AML-193 (cell line): ENCODE measurements around the gene LRCOL1.

Experiments used
- DNase-seq, 2 experiments: peaks; one replicate each; lab custom pipeline; 2025; lab: John Stamatoyannopoulos, UW

The LRCOL1 gene

DNA sequence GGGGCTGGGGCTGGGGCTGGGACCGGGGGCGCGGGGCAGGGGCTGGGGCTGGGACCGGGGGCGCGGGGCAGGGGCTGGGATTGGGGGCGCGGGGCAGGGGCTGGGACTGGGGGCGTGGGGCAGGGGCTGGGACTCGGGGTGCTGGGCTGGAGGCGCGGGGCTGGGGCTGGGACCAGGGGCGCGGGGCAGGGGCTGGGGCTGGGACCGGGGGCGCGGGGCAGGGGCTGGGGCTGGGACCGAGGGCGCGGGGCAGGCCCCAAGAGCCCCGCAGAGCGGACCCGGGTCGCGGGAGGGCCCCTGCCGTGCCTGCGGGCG is 8.6 kb upstream of the LRCOL1 start:
- no peak for DNase-seq

DNA sequence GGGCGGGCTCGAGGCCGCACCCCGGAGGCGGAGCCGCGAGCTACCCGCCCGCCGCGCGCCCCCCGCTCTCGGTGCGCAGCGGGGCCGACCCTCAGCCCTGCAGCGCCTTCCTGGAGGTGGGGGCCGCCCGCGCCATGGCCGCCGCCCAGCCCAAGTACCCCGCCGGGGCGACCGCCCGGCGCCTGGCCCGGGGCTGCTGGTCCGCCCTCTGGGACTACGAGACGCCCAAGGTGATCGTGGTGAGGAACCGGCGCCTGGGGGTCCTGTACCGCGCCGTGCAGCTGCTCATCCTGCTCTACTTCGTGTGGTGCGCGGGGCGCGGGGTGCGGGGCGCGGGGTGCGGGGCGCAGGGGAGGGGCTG is 8.3 kb upstream of the LRCOL1 start, which contains the start of gene P2RX2:
TSS of gene P2RX2 (plus strand) at position 94 of the 361 bp plus-strand sequence. CDS start at position 135, 41 bp downstream.
- DNase-seq = no peak

DNA sequence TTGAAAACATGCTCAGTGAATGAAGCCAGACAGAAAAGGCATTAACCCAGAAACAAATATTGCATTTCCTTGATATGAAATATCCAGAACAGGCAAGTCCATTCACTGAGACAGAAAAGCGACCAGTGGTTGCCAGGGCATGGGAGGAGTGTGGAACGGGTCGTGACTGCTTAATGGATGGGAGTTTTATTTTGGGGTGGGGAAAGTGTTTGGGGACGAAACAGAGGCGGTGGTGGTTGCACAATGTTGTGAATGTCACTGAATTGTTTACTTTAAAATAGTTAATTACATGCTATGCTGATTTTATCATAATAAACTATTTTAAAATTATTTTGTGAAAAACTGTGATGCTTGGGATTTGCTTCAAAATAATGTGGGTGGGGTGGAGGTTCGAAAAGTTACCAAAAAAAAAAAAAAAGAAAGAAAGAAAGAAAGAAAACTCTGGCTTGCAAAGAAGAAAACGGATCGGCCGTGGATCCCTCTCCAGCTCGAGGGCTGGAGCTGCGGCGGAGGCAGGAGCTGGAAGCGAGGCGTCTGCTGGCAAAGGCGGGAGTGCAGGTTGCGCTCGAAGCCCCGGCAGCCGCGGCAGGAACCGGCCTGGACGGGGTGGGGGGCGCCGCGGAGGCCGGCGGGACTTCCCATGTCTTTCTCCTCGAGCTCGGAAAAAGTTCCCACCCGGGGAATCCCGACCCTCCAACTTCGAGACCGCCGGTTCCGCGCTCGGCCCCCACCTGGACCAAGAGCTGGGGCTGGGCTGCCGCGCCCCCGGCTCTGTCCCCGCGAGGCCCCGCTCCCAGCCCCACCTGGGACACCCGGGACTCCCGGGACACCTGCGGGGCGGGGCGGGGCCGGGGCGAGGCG is 7.7 kb upstream of the LRCOL1 start:
- no peak for DNase-seq

DNA sequence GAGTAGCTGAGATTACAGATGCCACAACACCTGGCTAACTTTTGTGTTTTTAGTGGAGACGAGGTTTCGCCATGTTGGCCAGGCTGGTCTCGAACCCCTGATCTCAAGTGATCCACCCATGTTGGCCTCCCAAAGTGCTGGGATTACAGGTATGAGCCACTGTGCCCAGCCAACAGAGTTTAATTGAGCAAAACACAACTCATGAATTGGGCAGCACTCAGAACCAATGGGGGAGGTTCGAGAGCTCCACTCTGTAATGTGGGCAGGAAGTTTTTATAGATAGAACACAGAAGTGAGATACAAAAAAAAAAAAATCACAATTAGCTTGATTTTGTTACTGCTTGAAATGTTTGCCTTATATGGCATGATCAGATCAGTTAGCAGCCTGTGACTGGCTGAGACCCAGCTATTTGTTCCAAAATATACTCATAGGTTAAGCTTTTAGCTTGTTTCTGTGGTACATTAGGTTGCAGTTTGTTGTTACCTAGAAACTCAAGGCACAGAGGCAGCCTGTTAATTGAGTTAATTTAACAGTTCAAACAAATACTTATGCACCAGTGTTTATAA is 6.8 kb upstream of the LRCOL1 start:
- no peak for DNase-seq

DNA sequence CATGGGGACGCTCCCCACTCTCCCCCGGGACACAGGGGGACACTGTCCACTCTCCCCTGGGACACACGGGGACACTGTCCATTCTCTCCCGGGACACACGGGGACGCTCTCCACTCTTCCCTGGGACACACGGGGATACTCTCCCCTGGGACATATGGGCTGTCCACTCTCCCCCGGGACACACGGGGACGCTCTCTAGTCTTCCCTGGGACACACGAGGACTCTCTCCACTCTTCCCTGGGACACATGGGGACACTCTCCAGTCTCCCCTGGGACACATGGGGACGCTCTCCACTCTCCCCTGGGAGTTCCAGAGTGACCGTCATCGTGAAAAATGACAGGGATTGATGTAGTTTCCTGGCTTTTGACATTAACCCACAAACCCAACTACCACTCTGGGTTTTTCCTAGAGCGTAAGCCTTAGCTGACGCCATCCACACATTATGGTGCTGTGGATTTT is 5.2 kb upstream of the LRCOL1 start:
- DNase-seq = no peak

DNA sequence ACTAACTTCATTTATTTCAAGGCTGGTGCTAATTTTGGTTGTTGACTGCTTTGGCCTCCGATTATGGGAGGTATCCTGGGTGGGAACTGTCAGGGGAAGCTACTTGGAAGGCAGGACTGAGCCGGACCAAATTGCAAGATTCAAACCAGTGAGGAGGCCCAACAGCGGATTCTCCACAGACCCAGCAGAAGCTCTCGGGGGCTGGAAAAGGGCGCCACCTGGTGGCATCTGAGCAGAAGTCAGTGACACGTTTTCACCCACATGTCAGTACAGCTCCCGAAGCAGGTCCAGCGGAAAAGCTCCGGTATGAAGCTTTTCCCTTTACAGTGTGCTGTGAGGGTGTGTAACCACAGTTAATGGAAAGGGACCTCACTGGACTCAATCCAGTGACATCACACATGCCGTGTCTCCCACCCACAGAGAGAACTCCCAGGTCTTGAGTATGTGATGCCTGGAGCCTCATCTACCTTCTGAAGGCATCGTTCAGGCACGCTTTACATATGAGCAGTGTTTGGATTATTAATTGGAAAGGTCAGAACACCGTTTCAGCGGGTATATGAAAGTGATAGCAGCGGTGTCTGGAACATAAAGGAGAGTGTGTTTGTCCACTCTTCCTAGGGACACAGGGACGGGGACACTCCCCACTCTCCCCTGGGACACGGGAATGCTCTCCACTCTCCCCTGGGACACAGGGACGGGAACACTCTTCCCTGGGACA is 4.6 kb upstream of the LRCOL1 start:
- peak; percentile 54 to 75 for DNase-seq

DNA sequence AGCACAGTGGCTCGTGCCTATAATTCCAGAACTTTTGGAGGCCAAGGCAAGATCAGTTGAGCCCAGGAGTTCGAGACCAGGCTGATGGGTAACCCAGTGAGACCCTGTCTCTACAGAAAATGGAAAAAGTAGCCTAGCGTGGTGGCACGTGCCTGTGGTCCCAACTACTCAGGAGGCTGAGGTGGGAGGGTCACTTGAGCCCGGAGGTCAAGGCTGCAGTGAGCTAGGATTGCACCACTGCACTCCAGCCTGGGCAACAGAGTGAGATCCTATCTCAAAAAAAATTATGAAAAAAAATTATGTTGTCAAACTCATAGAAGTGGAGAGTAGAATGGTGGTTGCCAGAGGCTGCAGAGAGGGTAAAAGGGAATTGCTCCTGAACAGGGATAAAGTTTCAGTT is 3.6 kb upstream of the LRCOL1 start:
- DNase-seq = no peak

DNA sequence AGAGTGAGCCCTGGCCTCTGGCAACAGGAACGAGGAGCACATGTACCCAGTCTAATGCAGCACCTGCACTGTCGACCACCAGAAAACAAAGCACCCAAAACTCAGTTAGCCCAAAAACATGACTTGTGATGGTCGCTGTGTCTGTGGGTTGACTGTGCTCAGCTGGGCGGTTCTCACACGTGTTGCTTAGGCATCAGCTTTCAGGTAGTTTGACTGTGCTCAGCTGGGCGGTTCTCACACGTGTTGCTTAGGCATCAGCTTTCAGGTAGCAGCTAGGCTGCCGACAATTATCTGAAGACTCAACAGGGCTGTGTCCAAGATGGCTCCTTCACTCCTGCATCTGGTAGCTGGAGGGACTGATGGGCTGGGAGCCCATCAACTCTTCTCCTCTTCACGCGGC is 1.2 kb upstream of the LRCOL1 start:
- no peak for DNase-seq

DNA sequence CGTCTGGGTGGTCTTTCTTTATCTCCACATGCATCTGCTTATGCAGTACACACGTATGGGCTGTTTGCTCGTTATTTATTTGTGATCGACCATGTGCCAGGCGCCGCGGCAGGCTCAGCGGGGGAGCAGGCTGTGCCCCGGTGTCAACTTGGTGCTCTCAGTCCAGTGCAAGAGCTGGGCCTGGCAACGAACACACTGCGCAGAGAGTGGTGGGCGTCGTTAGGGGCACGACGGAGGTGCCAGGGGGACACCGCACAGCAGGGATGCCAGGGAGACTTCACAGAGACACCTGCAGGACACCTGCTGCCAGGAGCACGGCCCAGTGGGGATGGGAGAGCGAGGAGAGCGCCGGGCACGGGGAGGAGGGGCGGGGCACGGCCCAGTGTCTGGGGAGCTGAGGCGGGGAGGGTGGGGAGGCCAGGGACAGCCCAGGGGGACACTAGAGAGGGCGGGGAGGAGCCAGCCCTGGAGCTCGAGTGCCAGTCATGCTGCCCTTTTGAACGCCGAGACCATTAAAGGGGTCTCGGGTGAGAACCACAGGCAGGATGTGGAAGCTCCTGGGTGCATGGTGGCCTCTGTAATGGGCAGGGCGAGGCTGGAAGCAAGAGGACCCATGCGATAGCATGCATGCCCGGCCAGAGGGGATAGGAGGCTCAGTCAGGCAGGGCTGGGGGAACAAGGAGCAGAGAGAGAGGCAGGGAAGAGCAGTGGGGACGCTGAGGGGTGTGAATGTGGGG is 652 bp upstream of the LRCOL1 start:
- DNase-seq = no peak

DNA sequence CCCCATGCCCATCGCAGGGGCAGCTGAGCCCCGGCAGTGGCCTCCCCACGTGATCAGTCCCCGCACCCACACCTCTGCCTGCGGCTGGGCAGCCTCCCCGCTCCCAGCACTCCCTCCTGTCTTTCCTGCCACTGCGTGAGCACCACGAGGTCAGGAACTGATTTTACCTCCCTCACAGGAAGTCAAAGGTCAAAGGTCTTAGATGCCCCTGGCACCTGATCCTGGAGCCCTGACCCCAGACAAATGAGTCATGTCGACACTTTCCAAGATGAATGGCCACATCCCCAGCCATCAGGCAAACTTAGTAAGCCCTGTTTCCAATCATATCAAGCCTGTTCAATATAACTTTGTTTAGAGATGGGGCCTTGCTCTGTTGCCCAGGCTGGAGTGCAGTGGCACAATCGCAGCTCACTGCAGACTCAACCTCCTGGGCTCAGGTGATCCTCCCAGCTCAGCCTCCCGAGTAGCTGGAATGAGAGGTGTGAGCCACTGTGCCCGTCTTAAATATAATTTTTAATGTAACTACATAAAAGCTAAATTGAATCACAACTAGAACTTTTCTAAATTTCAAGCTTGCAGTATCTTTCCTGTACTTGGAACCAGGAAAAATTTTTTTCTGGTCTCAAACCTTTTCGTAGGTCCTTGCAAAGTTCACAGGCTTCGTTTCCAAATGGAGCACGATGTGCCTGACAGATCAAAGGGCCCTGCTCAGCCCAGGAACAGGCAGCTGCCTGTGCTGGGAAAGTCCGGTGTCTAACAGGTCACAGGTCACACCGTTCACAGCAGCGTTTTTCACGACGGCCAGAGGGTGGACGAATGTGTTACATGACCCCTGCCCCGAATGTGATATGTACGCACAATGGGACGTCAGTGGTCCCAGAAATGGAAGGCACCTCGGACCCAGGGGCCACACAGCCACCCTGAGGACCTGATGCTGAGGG is 1.9 kb downstream of the LRCOL1 start:
- DNase-seq = no peak

DNA sequence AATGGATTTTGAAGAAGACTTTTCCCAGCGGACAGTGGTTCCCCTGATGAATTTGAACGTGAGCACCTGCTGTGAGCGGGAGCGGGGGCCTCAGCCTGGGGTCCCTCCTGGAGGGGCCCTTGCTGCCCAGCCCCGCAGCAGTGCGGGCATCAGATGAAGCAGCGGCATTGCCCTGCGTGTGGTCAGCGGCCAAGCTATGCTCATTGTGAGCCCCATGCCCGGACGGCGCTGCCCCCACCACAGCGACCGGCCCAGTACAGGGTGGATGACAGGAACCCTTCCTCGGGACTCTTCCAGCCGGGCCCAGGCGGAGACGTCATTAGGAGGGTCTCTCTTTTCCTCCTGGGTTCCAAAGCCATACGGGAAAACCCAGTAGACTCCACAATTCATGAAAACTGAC is 3.5 kb downstream of the LRCOL1 start:
- no peak for DNase-seq

DNA sequence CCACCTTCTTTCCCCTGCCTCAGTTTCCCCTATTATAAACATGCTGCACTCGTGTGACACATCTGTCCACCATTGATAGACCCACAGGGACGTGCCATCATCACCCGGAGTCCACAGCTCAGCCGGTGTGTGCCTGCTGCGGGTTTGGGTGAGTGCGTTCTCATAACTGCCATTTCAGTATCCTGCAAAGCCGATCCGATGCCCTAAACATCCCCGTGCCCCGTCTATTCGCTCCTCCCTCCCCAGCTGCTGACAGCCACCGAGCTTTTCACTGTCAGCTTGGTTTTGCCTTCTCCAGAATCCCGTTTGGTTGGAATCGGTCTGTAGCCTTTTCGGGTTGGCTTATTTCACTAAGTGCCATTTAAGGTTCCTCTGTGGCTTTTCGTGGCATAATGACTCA is 3.9 kb downstream of the LRCOL1 start:
- no peak for DNase-seq

DNA sequence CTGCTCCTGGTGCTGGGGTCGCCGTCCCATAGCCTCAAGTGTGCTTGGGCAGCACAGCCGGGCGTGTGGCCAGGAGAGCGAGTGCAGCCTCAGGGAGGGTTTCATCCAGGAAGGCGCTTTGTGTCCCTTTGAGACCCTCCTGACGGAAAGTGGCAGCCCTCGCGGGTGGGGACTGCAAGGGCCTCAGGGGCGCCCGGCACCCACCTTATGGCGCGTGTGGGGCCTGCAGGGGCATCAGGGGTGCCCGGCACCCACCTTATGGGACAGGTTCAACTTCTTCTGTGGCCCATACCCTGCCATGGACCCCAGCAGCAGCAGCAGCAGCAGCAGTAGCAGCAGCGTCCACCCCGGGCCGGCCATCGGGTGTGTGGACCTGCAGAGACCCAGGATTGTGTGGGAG is 4.5 kb downstream of the LRCOL1 start:
- no peak for DNase-seq

DNA sequence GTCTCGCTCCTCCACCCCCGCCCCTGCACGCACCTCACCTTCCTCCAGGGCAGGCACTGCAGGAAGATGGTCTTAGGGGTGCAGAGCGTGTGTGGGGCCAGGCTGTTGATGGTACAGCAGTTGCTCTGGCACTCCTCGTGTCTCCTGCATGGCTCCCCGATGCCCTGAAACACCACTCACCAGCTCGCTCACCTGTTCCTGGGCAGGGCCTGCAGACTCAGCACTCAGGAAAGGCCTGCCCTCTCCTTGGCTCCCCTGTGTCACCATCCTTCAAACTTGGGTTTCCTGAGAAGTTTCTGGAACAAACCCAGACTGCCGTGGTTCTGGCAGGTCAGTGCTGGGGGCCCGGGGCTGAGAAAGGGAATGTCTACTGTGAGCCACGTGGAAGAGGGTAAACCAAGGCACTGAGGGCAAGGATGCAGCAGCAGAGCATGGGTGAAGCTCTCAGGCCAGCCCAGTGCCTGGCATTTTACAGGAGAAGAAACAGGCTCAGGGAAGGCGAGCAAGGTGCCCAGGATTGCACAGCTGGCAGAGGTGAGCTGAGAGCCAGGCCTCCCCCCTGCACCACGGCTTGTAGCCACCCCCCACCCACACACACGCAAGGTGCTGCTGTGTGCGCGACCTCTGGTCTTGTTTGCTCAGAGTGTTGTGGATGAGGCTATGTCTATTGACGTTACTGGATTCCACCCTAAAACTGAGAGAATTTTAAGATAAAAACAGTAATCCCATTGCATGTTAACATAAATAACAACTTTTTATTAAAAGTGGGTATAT is 5.5 kb downstream of the LRCOL1 start:
- DNase-seq = no peak

DNA sequence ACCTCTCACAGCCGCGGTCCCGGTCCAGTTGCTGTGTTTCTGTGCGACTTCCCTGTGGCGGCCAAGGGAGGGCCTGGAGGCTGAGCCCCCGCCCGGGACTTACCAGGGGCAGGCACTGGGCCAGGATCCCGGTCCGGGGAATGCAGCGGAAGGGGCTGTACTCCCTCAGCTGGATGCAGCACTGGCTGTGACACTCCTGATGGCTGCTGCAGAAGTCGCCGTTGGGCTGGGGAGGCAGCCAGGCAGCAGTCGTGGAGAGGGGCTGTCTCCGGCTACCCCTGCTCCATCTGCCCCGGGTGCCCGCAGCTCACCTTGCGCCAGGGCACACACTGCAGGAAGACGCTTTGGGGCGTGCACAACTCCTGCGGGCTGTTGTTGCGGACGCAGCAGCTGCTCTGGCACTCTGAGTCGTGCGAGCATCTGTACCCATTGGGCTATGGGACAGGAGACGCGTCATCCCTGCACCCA is 6.2 kb downstream of the LRCOL1 start:
- DNase-seq = no peak

DNA sequence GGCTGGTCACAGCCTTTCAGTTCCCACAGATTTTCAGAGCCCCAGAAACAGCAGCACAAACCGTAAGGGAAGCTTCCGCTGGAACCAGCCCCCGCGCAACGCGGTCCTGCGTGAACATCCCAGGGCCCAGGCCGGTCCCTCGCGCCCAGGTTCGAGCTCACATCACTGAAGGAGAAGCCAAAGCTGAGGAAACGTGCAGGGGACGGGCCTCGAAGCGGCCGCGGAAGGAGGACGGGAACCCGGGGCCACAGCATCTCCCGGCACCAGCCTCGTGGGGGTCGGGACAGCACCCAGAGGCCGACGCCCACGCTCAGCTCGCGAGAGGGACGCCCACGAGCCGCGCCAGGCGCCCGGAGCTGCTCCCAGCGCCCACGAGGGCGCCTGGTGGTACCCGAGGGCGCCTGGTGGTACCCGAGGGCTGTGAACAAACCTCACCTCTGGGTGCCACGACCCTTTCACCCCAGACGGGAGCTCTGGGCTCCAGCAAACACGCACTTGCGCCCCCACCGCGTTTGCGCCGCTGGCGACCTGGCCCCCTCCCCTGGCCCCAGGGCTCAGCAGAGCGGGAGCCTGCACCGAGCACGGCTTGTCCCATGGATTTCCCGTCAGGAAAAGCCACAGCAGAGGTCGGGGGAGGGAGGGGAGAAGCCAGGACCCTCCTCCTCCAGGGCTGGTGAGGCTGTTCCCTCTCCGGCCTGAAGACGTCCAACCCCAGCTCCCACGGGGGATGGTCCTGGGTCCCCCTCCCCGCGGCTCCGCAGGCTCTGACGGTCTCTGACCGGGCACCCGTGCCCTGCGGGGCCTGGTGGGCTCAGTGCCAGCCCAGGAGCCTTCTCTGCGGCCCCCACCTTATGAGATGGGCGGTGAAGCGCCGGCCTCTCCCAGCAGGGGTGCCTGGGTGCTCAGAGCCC is 6.9 kb downstream of the LRCOL1 start:
- no peak for DNase-seq

DNA sequence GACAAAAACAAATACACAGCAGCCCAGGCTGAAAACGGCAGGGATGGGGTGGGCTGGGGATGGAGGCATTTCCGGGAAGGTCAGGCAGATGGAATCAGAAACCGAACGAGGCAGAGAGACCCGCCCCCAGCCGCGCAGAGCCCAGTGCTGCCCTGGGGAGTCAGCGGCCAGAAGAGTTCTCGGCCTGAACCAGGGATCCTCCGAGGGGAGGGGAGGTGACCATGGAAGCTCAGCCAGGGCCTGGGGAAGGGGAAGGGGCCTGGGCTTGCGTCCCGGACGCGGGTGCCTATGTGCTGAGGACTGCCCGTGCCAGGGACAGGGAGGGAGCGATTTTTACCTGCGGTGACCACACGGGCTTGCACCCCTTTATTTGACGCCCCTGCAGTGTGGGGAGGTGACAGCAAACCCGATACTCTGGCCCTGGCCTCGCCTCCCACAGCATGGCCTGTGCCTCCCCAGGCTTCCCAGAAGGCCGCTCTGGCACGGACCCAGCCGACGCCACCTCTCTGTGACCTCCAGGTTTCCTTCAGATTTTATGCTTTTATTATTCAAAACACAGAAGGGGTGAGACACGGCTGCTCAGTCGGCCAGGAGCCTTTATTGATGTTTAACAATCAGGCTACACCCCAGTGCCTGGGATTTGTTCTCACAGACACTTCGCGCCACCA is 7.7 kb downstream of the LRCOL1 start:
- no peak for DNase-seq

DNA sequence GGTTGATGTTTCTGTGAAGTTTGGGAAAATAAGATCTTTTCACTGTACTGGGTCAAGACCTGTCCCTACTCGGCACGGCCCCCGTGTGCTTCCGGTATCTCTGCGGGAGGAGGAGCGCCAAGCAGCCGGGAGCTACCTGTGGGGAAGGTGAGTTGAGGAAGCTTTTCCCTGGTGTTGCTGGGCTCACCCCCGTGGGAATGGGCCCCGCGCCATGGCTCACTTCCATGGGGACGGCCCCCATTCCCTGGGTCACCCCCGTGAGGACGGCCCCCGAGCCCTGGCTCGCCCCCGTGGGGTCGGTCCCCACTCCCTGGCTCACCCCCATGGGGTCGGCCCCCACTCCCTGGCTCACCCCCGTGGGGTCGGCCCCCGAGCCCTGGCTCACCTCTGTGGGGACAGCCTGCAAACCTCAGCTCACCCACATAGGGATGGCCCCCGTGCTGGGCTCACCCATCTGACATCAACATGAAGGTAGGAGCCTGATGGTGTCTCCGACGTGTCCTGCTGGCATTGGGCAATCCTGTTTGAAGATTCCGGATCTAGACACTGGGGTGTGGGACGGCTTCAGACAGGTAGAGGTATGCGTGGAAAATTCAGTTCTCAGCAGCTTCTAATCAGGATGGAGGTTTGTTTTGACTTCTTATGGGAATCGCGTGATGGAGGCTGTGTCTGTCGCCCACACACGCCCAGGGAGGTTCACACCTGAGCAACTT is 9.1 kb downstream of the LRCOL1 start:
- DNase-seq = no peak
